GM21529 (cell line): ENCODE measurements around the gene EED.
"Not testable (repeated sequence)": the region's sequence is repeated elsewhere in the genome, so short reads cannot be mapped to it uniquely, and the experiment has no call there.

Experiments
- ATAC-seq: cut with Tn5 transposase; IDR thresholded peaks from one replicate; pipeline ENCODE4 v1.9.1; 2021; ENCODE audit not compliant: unreplicated experiment

EED gene

DNA sequence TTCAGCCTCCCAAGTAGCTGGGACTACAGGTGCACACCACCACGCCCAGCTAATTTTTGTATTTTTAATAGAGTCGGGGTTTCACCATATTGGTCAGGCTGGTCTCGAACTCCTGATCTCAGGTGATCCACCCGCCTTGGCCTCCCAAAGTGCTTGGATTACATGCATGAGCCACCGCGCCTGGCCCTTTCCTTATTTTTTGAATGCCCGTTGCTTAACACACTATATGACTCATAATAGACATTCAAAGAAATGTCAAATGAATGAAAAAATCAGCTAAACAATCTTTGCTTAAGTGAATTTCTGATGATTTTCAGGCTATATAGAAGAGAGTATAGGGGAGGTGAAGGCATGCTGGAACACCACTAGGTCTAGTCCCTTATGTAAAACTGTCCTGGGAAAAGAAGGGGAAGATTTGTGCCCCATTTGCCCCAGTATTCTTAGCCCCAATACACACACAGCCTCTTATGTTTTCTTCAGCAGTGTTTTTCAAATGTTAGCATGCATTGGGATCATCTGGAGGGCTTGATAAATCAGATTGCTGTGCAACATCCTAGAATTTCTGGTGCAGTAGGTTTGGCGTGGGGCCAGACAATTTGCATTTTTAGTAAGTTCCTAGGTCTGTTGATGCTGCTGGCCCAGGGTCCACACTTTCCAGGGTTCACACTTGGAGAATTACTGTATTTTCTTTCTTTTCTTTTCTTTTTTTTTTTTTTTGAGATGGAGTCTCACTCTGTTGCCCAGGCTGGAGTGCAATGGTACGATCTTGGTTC is 45.1 kb downstream of the EED start:
- ATAC-seq, result not testable (repeated sequence)

DNA sequence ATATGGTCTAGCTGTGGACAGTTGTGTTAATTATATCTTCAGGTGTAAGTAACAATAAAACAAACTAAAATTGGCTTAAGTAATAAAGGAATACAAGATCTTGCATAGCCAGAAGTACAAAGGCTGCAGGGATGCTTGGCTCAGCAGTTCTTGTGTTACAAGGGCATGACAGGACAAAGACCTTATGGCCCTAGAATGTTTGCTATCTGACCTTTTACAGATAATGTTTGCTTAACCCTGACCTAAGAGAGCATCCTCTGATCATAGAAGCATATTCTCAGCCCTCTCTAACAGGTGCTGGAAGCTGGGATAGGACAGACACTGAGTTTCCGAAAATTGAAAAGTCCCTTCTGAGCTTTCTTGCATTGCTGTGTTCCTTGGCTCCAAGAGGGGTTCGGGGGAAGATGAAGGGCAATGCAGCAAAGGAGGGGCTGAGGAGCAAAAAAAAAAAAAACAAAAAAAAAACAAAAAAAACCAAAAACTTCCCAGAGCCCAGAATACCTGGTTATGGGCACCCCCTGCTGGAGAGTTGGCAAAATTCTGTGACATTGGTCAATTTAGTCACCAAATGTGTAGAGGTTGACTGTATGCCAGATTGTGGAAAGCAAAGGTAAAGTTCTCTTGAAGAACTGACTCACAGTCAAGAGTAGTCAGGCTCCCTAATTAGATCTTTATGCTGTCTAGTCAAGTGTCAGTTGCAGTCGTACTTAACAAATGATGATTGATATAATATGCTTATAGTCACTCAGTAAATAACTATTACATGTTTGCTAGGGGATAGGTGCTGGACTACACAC is 47.1 kb downstream of the EED start:
- ATAC-seq, result no peak

DNA sequence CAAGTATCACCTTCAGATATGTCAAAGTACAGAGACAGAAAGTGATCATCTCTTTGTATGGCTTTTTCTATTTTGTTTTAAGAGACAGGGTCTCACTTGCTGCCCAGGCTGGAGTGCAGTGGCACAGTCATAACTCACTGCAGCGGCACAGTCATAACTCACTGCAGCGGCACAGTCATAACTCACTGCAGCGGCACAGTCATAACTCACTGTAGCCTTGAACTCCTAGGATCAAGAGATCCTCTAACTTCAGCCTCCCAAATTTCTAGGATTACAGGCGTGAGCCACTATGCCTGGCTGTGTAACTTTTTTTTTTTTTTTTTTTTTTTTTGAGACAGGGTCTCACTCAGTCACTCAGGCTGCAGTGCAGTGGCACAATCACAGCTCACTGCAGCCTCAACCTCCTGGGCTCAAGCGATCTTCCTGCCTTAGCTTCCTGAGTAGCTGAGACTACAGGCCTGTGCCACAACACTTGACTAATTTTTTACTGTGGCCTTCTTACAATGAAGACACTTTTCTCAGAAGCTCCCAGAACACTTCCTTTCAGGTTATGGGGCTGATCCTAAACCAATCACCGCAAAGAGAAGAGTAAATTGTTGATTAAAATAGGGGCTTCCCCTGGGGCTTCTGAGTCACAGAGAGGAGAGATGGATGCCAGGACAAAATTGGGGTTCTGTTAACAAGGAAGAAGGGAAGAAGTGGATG is 48.5 kb downstream of the EED start:
- ATAC-seq, result peak; percentile 73

DNA sequence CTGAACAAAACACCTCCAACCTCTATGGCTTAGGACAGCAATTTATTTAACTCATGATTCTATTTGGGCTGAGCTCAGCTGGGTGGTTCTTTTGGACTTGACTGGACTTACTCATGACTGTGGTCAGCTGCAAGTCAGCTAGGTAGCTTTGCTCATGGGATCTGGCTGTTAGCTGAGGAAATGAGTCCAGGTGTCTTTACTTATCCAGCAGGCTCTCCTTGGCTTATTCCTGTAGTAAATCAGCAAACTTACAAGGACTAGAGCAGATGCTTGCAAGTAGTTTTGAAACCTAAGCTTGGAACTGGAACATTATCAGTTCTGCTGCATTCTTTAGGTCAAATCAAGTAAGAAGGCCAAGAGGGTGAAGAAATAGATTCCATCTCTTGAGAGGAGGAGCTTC is 49.5 kb downstream of the EED start:
- ATAC-seq, result no peak

DNA sequence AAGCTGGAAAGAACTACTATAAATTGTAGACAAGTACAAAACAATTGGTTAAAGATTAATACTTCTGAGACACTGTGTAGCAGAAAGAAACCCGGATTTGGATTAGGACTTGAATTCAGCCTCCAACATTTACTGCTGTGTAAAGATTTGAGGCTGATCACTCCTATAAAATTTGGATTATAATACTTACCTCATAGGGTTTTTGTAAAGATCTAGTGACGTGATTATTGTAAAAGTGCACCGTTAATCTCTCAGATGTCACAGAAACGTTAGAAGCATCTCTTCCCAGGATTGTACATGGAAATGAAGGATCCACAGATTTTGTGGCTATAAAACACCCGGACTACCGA is 57.2 kb downstream of the EED start:
- ATAC-seq, result peak; percentile 11

DNA sequence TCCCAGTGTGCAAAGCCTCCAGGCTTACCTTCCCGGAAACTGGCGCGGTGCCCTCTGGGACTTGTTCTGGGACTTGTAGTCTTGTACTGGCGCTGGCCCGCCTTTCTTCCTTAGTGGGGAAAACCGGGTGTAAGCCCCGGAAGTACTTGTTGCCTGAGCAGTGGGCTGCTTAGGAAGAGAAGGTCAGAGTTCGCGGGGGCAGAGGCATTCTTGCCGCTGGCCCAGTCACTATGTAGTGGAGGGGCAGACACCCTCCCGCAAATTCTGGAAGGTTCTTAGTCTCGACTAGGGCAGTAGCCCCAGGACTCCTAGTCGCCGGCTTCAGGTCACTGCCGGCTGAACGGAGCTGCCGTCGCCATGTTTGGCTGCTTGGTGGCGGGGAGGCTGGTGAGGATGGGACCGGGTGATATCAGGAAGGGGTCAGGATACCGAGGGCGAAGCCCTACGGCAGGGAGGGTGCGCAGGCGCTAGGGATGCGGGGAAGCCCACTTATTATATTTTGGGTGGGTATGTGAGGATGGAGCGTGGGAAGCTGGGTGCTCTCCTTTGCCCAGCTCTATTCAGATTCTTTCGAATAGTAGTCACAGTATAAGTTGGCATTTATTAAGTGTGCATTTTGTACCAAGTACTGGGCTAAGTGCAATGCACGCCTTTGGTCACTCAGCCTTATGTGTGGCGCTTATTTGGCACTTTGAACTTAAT is 57.7 kb downstream of the EED start, which contains the start of gene HIKESHI:
TSS of gene HIKESHI (plus strand) at position 149 of the 702 bp plus-strand sequence. CDS start at position 358, 209 bp downstream.
- ATAC-seq, result peak; percentile 99

DNA sequence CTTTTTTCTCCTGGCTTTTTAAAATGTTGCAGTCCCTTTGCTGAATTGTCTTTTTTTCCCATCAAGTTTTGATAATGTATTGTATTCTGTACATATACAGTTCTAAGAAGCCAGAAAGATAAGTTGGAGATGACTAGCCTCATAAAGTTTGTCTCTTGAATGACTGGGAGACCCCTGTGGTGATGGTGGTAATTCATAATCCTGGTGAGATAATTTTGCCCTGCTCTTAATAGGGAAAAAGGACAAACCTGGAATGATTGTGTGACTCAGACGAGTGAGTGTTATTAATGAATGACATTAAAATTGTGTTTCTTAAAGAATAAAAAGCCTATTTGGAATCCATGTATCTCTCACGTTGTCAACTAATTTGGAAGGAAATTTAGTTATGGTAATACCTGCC is 58.7 kb downstream of the EED start:
- ATAC-seq, result no peak

DNA sequence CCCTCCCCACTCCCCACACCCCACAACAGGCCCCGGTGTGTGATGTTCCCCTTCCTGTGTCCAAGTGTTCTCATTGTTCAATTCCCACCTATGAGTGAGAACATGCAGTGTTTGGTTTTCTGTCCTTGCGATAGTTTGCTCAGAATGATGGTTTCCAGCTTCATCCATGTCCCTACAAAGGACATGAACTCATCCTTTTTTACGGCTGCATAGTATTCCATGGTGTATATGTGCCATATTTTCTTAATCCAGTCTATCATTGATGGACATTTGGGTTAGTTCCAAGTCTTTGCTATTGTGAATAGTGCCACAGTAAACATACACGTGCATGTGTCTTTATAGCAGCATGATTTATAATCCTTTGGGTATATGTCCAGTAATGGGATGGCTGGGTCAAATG is 64.2 kb downstream of the EED start:
- ATAC-seq, result not testable (repeated sequence)

DNA sequence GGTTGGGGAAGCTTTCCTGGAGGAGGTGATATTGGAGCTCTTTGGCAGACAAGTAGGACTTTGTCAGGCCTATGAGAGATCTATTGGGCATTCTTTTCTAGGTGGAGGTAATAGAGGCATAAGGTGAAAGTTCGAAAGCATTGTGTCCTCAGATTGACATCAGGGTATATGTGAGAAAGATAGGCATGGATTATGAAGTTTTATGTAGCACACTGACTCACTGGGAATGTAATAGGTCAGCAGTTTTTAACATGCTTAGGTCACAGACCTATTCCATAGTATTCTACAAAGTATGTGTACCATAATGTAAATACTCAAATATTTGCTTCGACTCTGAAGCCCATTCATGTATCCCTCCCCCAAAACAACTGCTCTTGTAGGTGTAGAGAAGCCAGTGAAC is 69.2 kb downstream of the EED start:
- ATAC-seq, result no peak

DNA sequence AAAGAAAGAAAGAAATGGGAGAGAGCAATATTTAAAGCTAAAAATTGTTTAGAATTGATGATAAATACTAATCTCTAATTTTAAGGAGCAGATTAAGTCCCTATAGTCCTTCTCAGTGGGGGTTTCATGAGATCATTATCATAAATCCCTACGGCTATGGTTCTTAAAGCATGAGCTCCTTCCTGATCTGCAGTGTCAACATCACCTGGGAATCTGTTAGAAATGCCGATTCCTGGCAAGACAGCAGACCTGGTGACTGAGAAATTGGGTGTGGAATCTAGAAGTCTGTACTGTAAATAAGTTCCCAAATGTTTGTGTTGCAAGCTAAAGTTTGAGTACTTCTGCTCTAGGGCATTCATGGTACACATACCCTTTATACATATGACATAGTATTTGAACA is 70.1 kb downstream of the EED start:
- no peak for ATAC-seq
